CD14-positive monocyte (primary cell): ENCODE data around the gene PEX5L. TPM values are rescaled to one million over a fixed set of nuclear protein-coding genes. Genes with fewer than 3 reads are reported as not detected.

Experiments used
- DNase-seq, 3 donors: peaks; one replicate each; pipeline ENCODE4 v3.0.0-alpha.2; 2011 to 2022
- H2AFZ ChIP-seq: 2 replicates; pipeline ENCODE4 v1.6.0; 2012; ENCODE audit warnings: mild to moderate bottlenecking, low read depth, low read length, inconsistent platforms; ENCODE audit not compliant: insufficient read depth, poor library complexity, severe bottlenecking
- H3K27ac ChIP-seq, 2 donors: 1 replicate in 1 of 2; 2 replicates in 1 of 2; pipeline ENCODE4 v1.5.1; 2012 to 2013; ENCODE audit warnings: low read length in 2 of 2, control low read depth in 1 of 2, inconsistent platforms in 1 of 2, low read depth in 1 of 2, mild to moderate bottlenecking in 1 of 2
- H3K27me3 ChIP-seq, 2 donors: one replicate each; pipeline versions ENCODE4 v1.6.0 to v1.6.1; 2011 to 2013; ENCODE audit warnings: low read length in 2 of 2; ENCODE audit not compliant: control insufficient read depth in 2 of 2, insufficient read depth in 2 of 2
- H3K36me3 ChIP-seq, 2 donors: replicated peaks in 1 of 2; 1 replicate in 1 of 2; 2 replicates in 1 of 2; pipeline versions ENCODE4 v1.5.1 to v1.6.1; 2012 to 2013; ENCODE audit warnings: low read length in 2 of 2, control low read depth in 1 of 2, inconsistent platforms in 1 of 2, mild to moderate bottlenecking in 1 of 2; ENCODE audit not compliant: insufficient read depth in 2 of 2, control insufficient read depth in 1 of 2
- H3K4me1 ChIP-seq, 2 donors: 1 replicate in 1 of 2; 2 replicates in 1 of 2; pipeline versions ENCODE4 v1.5.1 to v1.6.1; 2012 to 2013; ENCODE audit warnings: low read length in 2 of 2, control low read depth in 1 of 2, inconsistent platforms in 1 of 2, mild to moderate bottlenecking in 1 of 2, moderate library complexity in 1 of 2; ENCODE audit not compliant: insufficient read depth in 2 of 2, control insufficient read depth in 1 of 2
- H3K4me2 ChIP-seq: replicated peaks from 2 replicates; pipeline ENCODE3; 2012; ENCODE audit warnings: low read length, moderate library complexity, mild to moderate bottlenecking; ENCODE audit not compliant: poor library complexity, severe bottlenecking; ENCODE audit errors: extremely low read depth
- H3K4me3 ChIP-seq, 3 experiments: fragments of 200-600 bp in 1 of 3; sonication (generic) in 1 of 3; replicated peaks in 1 of 3; 1 replicate in 2 of 3; 2 replicates in 1 of 3; pipeline ENCODE4 v1.5.1; 2011 to 2013; ENCODE audit warnings: low read length in 3 of 3, mild to moderate bottlenecking in 3 of 3, control low read depth in 2 of 3, low read depth in 2 of 3, inconsistent platforms in 1 of 3, moderate library complexity in 1 of 3
- H3K79me2 ChIP-seq: 2 replicates; pipeline ENCODE4 v1.6.0; 2012; ENCODE audit warnings: mild to moderate bottlenecking, control low read depth, inconsistent platforms, low read length, moderate library complexity; ENCODE audit not compliant: insufficient read depth
- H3K9ac ChIP-seq: 2 replicates; pipeline ENCODE4 v1.6.0; 2017; ENCODE audit warnings: low read length, mild to moderate bottlenecking; ENCODE audit not compliant: insufficient read depth, poor library complexity, severe bottlenecking
- H3K9me3 ChIP-seq, 2 donors: replicated peaks in 1 of 2; 1 replicate in 1 of 2; 2 replicates in 1 of 2; pipeline versions ENCODE4 v1.5.1 to v1.6.1; 2012 to 2013; ENCODE audit warnings: low read length in 2 of 2, control low read depth in 1 of 2; ENCODE audit not compliant: control insufficient read depth in 1 of 2, insufficient read depth in 1 of 2
- H4K20me1 ChIP-seq: 2 replicates; pipeline ENCODE4 v1.6.0; 2012; ENCODE audit warnings: mild to moderate bottlenecking, low read length, control low read depth, moderate library complexity; ENCODE audit not compliant: insufficient read depth
- H3K27ac Mint-ChIP-seq, 7 donors: one replicate each; pipeline ENCODE4 v1.8.0; 2020; ENCODE audit warnings: mild to moderate bottlenecking in 7 of 7, mixed read lengths in 7 of 7, moderate library complexity in 6 of 7, inconsistent platforms in 2 of 7
- H3K27me3 Mint-ChIP-seq, 3 donors: one replicate each; pipeline ENCODE4 v1.8.0; 2021 to 2022; ENCODE audit warnings: low read depth in 3 of 3, mild to moderate bottlenecking in 3 of 3, mixed read lengths in 3 of 3, moderate library complexity in 3 of 3, inconsistent platforms in 1 of 3
- H3K36me3 Mint-ChIP-seq, 2 donors: one replicate each; pipeline ENCODE4 v1.8.0; 2020; ENCODE audit warnings: mixed read lengths in 2 of 2, inconsistent platforms in 1 of 2, mild to moderate bottlenecking in 1 of 2
- H3K4me1 Mint-ChIP-seq: one replicate; pipeline ENCODE4 v1.8.0; 2020; ENCODE audit warnings: mild to moderate bottlenecking, mixed read lengths
- H3K4me3 Mint-ChIP-seq, 2 donors: one replicate each; pipeline ENCODE4 v1.8.0; 2020; ENCODE audit warnings: mild to moderate bottlenecking in 2 of 2, mixed read lengths in 2 of 2, moderate library complexity in 1 of 2
- H3K9me3 Mint-ChIP-seq, 7 donors: one replicate each; pipeline ENCODE4 v1.8.0; 2020 to 2022; ENCODE audit warnings: mixed read lengths in 7 of 7, mild to moderate bottlenecking in 6 of 7, moderate library complexity in 6 of 7, inconsistent platforms in 2 of 7
- WGBS: methylation state at CpG from one replicate; pipeline ENCODE4 v1.1.5; 2013; ENCODE audit warnings: missing lambda C conversion rate; ENCODE audit not compliant: insufficient coverage; 5-methylcytosine and 5-hydroxymethylcytosine counted together
- intact Hi-C, 2 donors: fragments of 100-400 bp; cut with micrococcal nuclease; formaldehyde crosslinking; loops; one replicate each; pipeline versions ENCODE4 v1.15.0 to v1.15.1; 2023
- polyA plus RNA-seq, 3 donors: library from polyadenylated mRNA; depleted of rRNA in 1 of 3; unstranded in 2 of 3; stranded (reverse) in 1 of 3; fragments of 300-500 nt in 2 of 3; fragments of >200 nt in 1 of 3; fragmentation: Illumina TruSeq in 2 of 3; gene quantifications; 1 replicate in 2 of 3; 2 replicates in 1 of 3; pipeline ENCODE4 v1.2.3, GENCODE V29; 2012 to 2021
- TF ChIP-seq, protein P1 (sequence below): fragments of 200-600 bp; IDR thresholded peaks from one replicate; pipeline ENCODE4 v1.8.0; 2022; ENCODE audit warnings: antibody characterized with exemption, mild to moderate bottlenecking

Gene PEX5L
- polyA plus RNA-seq, 3 donors = not detected

DNA sequence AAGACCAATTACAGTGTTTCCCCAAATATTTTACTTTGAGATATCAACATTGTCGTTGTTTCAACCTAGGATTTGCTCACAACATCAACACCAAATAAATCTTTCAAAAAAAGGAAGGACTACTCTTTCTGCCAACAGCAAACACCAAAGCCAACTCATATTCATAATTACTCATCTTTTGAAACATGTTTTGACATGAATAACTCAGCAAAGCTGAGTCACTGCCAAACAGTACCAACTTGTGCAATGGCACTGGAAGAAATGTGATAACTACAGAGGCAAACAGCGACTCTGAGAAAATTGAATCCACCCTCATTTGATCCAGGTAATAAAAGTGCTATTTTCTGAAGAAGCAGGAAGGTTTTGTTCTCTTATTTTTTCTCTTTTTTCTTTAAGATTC is 67.2 kb downstream of the PEX5L start:
- WGBS = 33% methylated on average over 1 of the region's 2 CpGs
- H3K27me3 Mint-ChIP-seq = no peaks in the 10 kb centered on the region
- H2AFZ ChIP-seq = no peak overlapping the region
- no peak for DNase-seq
- no peaks in the 10 kb centered on the region for H3K4me1 ChIP-seq
- intact Hi-C loops = no loop called here
- H3K27ac ChIP-seq = no peak overlapping the region
- H3K36me3 ChIP-seq = no peaks in the 10 kb centered on the region
- no peak overlapping the region for H3K9ac ChIP-seq
- H3K79me2 ChIP-seq = no peaks in the 10 kb centered on the region
- H3K4me1 Mint-ChIP-seq = no peaks in the 10 kb centered on the region
- no peaks in the 10 kb centered on the region for H3K9me3 ChIP-seq
- TF ChIP-seq, protein P1, sequence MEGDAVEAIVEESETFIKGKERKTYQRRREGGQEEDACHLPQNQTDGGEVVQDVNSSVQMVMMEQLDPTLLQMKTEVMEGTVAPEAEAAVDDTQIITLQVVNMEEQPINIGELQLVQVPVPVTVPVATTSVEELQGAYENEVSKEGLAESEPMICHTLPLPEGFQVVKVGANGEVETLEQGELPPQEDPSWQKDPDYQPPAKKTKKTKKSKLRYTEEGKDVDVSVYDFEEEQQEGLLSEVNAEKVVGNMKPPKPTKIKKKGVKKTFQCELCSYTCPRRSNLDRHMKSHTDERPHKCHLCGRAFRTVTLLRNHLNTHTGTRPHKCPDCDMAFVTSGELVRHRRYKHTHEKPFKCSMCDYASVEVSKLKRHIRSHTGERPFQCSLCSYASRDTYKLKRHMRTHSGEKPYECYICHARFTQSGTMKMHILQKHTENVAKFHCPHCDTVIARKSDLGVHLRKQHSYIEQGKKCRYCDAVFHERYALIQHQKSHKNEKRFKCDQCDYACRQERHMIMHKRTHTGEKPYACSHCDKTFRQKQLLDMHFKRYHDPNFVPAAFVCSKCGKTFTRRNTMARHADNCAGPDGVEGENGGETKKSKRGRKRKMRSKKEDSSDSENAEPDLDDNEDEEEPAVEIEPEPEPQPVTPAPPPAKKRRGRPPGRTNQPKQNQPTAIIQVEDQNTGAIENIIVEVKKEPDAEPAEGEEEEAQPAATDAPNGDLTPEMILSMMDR = no peak
- H3K27ac Mint-ChIP-seq = no peak overlapping the region
- no peak overlapping the region for H3K4me2 ChIP-seq
- H4K20me1 ChIP-seq = no peaks in the 10 kb centered on the region
- H3K27me3 ChIP-seq = no peaks in the 10 kb centered on the region
- H3K4me3 ChIP-seq = no peak overlapping the region
- no peak overlapping the region for H3K4me3 Mint-ChIP-seq
- peaks cover 0 to 10% (median 2%) of the 10 kb centered on the region in 7 donors for H3K9me3 Mint-ChIP-seq
- H3K36me3 Mint-ChIP-seq = no peaks in the 10 kb centered on the region

DNA sequence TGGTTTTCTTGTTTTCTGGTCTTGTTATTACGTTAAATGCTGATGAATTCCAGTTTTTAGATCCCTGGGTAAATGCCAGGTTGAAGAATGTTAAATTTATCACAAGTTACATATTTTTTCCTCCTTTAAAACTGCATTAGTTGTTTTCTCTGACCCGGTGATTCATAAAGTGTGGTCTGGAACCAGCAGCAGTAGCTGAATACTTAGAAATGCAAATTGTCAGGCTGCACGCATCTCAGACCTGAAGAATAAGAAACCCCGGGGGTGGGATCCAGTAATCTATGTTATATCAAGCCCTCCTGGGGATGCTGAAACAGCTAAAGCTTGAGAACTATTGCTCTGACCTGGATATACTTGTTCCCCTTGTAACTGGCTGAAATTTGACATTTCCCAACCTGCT is 69.1 kb downstream of the PEX5L start:
- H3K4me1 ChIP-seq = no peaks in the 10 kb centered on the region
- Mint-ChIP-seq H3K27me3 (no peaks in the 10 kb centered on the region), H3K36me3 (no peaks in the 10 kb centered on the region), H3K9me3 (peaks cover 0 to 8% (median 2%) of the 10 kb centered on the region in 7 donors), H3K27ac (no peak overlapping the region), H3K4me3 (no peak overlapping the region), H3K4me1 (no peaks in the 10 kb centered on the region)
- TF ChIP-seq, protein P1 = no peak
- no peaks in the 10 kb centered on the region for H3K36me3 ChIP-seq
- WGBS = 97% methylated on average over 3 of the region's 4 CpGs
- no peak overlapping the region for H3K27ac ChIP-seq
- H4K20me1 ChIP-seq = no peaks in the 10 kb centered on the region
- H3K4me3 ChIP-seq = no peak overlapping the region
- no peaks in the 10 kb centered on the region for H3K27me3 ChIP-seq
- H3K9me3 ChIP-seq = no peaks in the 10 kb centered on the region
- no peak overlapping the region for H3K9ac ChIP-seq
- no peak for DNase-seq
- no peak overlapping the region for H3K4me2 ChIP-seq
- intact Hi-C loops = no loop called here
- no peak overlapping the region for H2AFZ ChIP-seq
- no peaks in the 10 kb centered on the region for H3K79me2 ChIP-seq
